GM23248 (cell line): Measurements from ENCODE around the gene TM4SF18. TPM values are rescaled to one million over a fixed set of nuclear protein-coding genes. Genes with fewer than 3 reads are reported as not detected.
A peak's percentile ranks its signal among the peaks of the same experiment; 100 is the strongest.

ENCODE experiments used
- DNase-seq: peaks from one replicate; pipeline ENCODE4 v3.0.0-alpha.2; 2015
- H2AFZ ChIP-seq: fragments of 200-600 bp; sonication (generic); 2 replicates; pipeline ENCODE4 v1.6.1; 2016; ENCODE audit warnings: antibody characterized with exemption
- H3F3A ChIP-seq: fragments of 200-600 bp; sonication (generic); 2 replicates; pipeline ENCODE4 v1.6.1; 2016; ENCODE audit warnings: mild to moderate bottlenecking, antibody characterized with exemption, mixed run types; ENCODE audit not compliant: insufficient read depth
- H3K27ac ChIP-seq: fragments of 200-600 bp; sonication (generic); 2 replicates; pipeline ENCODE4 v1.5.1; 2016; ENCODE audit warnings: mild to moderate bottlenecking
- H3K27me3 ChIP-seq: fragments of 200-600 bp; sonication (generic); replicated peaks from 2 replicates; pipeline ENCODE4 v1.6.1; 2016; ENCODE audit warnings: mild to moderate bottlenecking; ENCODE audit not compliant: insufficient read depth
- H3K36me3 ChIP-seq: fragments of 200-600 bp; sonication (generic); 2 replicates; pipeline ENCODE4 v1.6.1; 2016; ENCODE audit warnings: low read depth, mild to moderate bottlenecking
- H3K4me1 ChIP-seq: fragments of 200-600 bp; sonication (generic); 2 replicates; pipeline ENCODE4 v1.6.1; 2016; ENCODE audit warnings: mild to moderate bottlenecking; ENCODE audit not compliant: insufficient read depth
- H3K4me2 ChIP-seq: fragments of 200-600 bp; sonication (generic); one replicate; pipeline ENCODE4 v1.6.1; 2016; ENCODE audit warnings: mild to moderate bottlenecking; ENCODE audit not compliant: unreplicated experiment
- H3K4me3 ChIP-seq: fragments of 200-600 bp; sonication (generic); 2 replicates; pipeline ENCODE4 v1.5.1; 2016; ENCODE audit warnings: mild to moderate bottlenecking
- H3K79me2 ChIP-seq: fragments of 200-600 bp; sonication (generic); 2 replicates; pipeline ENCODE4 v1.6.1; 2016; ENCODE audit warnings: mild to moderate bottlenecking; ENCODE audit not compliant: insufficient read depth
- H3K9ac ChIP-seq: fragments of 200-600 bp; sonication (generic); 2 replicates; pipeline ENCODE4 v1.6.1; 2016; ENCODE audit warnings: mild to moderate bottlenecking
- H3K9me2 ChIP-seq: fragments of 200-600 bp; sonication (generic); 2 replicates; pipeline ENCODE4 v1.6.1; 2016; ENCODE audit warnings: mixed run types, mild to moderate bottlenecking, moderate library complexity; ENCODE audit not compliant: insufficient read depth
- H3K9me3 ChIP-seq: fragments of 200-600 bp; sonication (generic); one replicate; pipeline ENCODE4 v1.6.1; 2017; ENCODE audit warnings: low read depth
- H4K20me1 ChIP-seq: fragments of 200-600 bp; sonication (generic); 2 replicates; pipeline ENCODE4 v1.6.0; 2016; ENCODE audit not compliant: insufficient read depth
- EZH2 ChIP-seq: fragments of 200-600 bp; sonication (generic); IDR thresholded peaks from 2 replicates; pipeline ENCODE4 v1.6.1; 2018; ENCODE audit warnings: antibody characterized with exemption, mild to moderate bottlenecking; ENCODE audit not compliant: insufficient read depth, poor library complexity, severe bottlenecking
- EZH2phosphoT487 ChIP-seq: fragments of 200-600 bp; sonication (generic); IDR thresholded peaks from 2 replicates; pipeline ENCODE4 v1.6.1; 2018; ENCODE audit warnings: antibody characterized with exemption, moderate library complexity, mild to moderate bottlenecking, low read depth; ENCODE audit not compliant: insufficient read depth
- WGBS, 2 experiments: methylation state at CpG; one replicate each; pipeline ENCODE4 v1.1.6; 2015 to 2017; ENCODE audit warnings: low lambda C conversion rate in 2 of 2, low coverage in 1 of 2; ENCODE audit errors: missing lambda C conversion rate in 2 of 2; 5-methylcytosine and 5-hydroxymethylcytosine counted together
- in situ Hi-C: fragments of 300-500 bp; cut with MboI; formaldehyde crosslinking; loops from 2 replicates; pipeline ENCODE4 v1.15.0; 2020
- polyA plus RNA-seq: library from polyadenylated mRNA; unstranded; fragments of >200 nt; fragmentation: Nextera tagmentation; extraction: Ambion mirVana; gene quantifications from 2 replicates; pipeline ENCODE4 v1.2.1, GENCODE V29; 2016
- total RNA-seq: library from RNA; depleted of rRNA; stranded (reverse); fragments of >200 nt; shearing (Covaris generic); gene quantifications from 2 replicates; pipeline ENCODE4 v1.2.3, GENCODE V29; 2014

TM4SF18 gene
- total and polyA plus RNA-seq, 2 experiments from 2014 or later = not detected

GRCh38 chr3:149278911-149279310, 54.5 kb downstream of the TM4SF18 start:
- DNase-seq = no peak
- 73 to 77% methylated on average over 2 of the region's 2 CpGs for WGBS, 2 experiments

GRCh38 chr3:149277331-149277813, 56.1 kb downstream of the TM4SF18 start:
- Histone ChIP-seq H3K9me3 (no peaks in the 10 kb centered on the region), H3K36me3 (no peaks in the 10 kb centered on the region), H3F3A (0 out of 2 replicates have a peak, but pooled peaks cover 5% of the 10 kb centered on the region), H3K9me2 (no peaks in the 10 kb centered on the region), H4K20me1 (no peaks in the 10 kb centered on the region), H3K79me2 (no peaks in the 10 kb centered on the region), H3K4me2 (peak overlapping the region; percentile 38), H3K4me1 (peaks cover 25% of the 10 kb centered on the region), H3K27ac (peak overlapping the region; percentile 27), H2AFZ (peak overlapping the region; percentile 68), H3K4me3 (no peak overlapping the region), H3K27me3 (no peaks in the 10 kb centered on the region), H3K9ac (no peak overlapping the region)
- TF ChIP-seq EZH2 (no peak), EZH2phosphoT487 (no peak)
- WGBS, 2 experiments = 58 to 62% methylated on average over 3 of the region's 3 CpGs
- peak; percentile 64 for DNase-seq
- in situ Hi-C loops = loop anchor here (10.0 kb wide), 2 partner anchors 163 to 323 kb away; no protein-coding TSS in a partner anchor

More at GRCh38 chr3:149278911-149279310, 54.5 kb downstream of the TM4SF18 start:
- H3K9me2 ChIP-seq = no peaks in the 10 kb centered on the region
- H3F3A ChIP-seq = 0 out of 2 replicates have a peak, but pooled peaks cover 5% of the 10 kb centered on the region
- no peak overlapping the region for H3K9ac ChIP-seq
- in situ Hi-C loops = loop anchor here (10.0 kb wide), 2 partner anchors 164 to 324 kb away; no protein-coding TSS in a partner anchor
- no peak overlapping the region for H2AFZ ChIP-seq
- H3K4me2 ChIP-seq = no peak overlapping the region
- H3K4me1 ChIP-seq = peaks cover 22% of the 10 kb centered on the region
- H3K4me3 ChIP-seq = no peak overlapping the region
- no peaks in the 10 kb centered on the region for H3K27me3 ChIP-seq
- no peaks in the 10 kb centered on the region for H3K36me3 ChIP-seq
- TF ChIP-seq EZH2phosphoT487 = no peak
- no peak overlapping the region for H3K27ac ChIP-seq
- no peaks in the 10 kb centered on the region for H3K79me2 ChIP-seq
- H3K9me3 ChIP-seq = no peaks in the 10 kb centered on the region
- no peaks in the 10 kb centered on the region for H4K20me1 ChIP-seq

GRCh38 chr3:149276619-149277018, 56.8 kb downstream of the TM4SF18 start:
- H3K9me2 ChIP-seq = no peaks in the 10 kb centered on the region
- H3K4me3 ChIP-seq = no peak overlapping the region
- no peak overlapping the region for H3K4me2 ChIP-seq
- no peaks in the 10 kb centered on the region for H3K27me3 ChIP-seq
- no peak for DNase-seq
- H3K27ac ChIP-seq = no peak overlapping the region
- no peaks in the 10 kb centered on the region for H4K20me1 ChIP-seq
- no peaks in the 10 kb centered on the region for H3K36me3 ChIP-seq
- 95 to 98% methylated on average over 3 of the region's 3 CpGs for WGBS, 2 experiments
- peaks cover 25% of the 10 kb centered on the region for H3K4me1 ChIP-seq
- 0 out of 2 replicates have a peak, but pooled peaks cover 5% of the 10 kb centered on the region for H3F3A ChIP-seq
- no peak overlapping the region for H2AFZ ChIP-seq
- in situ Hi-C loops = loop anchor here (10.0 kb wide), 2 partner anchors 162 to 322 kb away; no protein-coding TSS in a partner anchor
- no peaks in the 10 kb centered on the region for H3K79me2 ChIP-seq
- H3K9ac ChIP-seq = no peak overlapping the region
- no peaks in the 10 kb centered on the region for H3K9me3 ChIP-seq
- TF ChIP-seq EZH2 (no peak), EZH2phosphoT487 (no peak)

GRCh38 chr3:149274220-149274619, 59.2 kb downstream of the TM4SF18 start:
- peak; percentile 5 for DNase-seq
- no peak overlapping the region for H3K4me2 ChIP-seq

More at GRCh38 chr3:149274220-149274619, 59.2 kb downstream of the TM4SF18 start:
- H3K27ac ChIP-seq = no peak overlapping the region
- 0 out of 2 replicates have a peak, but pooled peaks cover 5% of the 10 kb centered on the region for H3F3A ChIP-seq
- no peak overlapping the region for H3K9ac ChIP-seq
- 69 to 73% methylated on average over 3 of the region's 3 CpGs for WGBS, 2 experiments
- H3K79me2 ChIP-seq = no peaks in the 10 kb centered on the region
- no peaks in the 10 kb centered on the region for H3K27me3 ChIP-seq
- TF ChIP-seq EZH2 (no peak), EZH2phosphoT487 (no peak)
- no peaks in the 10 kb centered on the region for H3K9me2 ChIP-seq
- H2AFZ ChIP-seq = peak overlapping the region; percentile 61
- no peaks in the 10 kb centered on the region for H4K20me1 ChIP-seq
- H3K4me1 ChIP-seq = peaks cover 25% of the 10 kb centered on the region
- H3K36me3 ChIP-seq = no peaks in the 10 kb centered on the region
- in situ Hi-C loops = loop anchor here (10.0 kb wide), 2 partner anchors 159 to 319 kb away; no protein-coding TSS in a partner anchor
- H3K9me3 ChIP-seq = no peaks in the 10 kb centered on the region
- no peak overlapping the region for H3K4me3 ChIP-seq
